NCI-H69 (cell line): ENCODE data around the gene POLR2H.
"Not testable (repeated sequence)": the region's sequence is repeated elsewhere in the genome, so short reads cannot be mapped to it uniquely, and the experiment has no call there.

ENCODE experiments used
- DNase-seq: peaks from one replicate; lab custom pipeline; 2025; lab: John Stamatoyannopoulos, UW

The POLR2H gene

GRCh38 chr3:184335661-184336546, 25.6 kb upstream of the POLR2H start:
- peak; percentile 91 for DNase-seq

GRCh38 chr3:184336547-184337398, 24.7 kb upstream of the POLR2H start:
- peak; percentile 65 for DNase-seq

DNA sequence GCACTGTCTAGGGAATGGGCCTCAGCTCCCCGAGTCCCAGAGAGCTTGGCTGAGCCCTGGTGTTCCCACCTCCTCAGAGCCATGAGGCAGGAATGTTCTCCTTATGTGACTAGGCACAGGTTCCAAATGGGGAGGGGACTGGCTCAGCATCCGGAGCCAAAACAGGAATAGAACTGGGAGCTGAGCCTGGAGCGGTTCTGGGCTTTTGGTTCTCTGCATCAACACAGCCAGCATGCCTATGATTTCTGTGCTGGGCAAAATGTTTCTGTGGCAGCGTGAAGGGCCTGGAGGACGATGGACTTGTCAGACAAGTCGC, 24.2 kb upstream of the POLR2H start, which contains the start of gene FAM131A:
FAM131A (plus strand) TSS at position 202 of the 316 bp plus-strand sequence; CDS start at position 233, 31 bp downstream.
- DNase-seq, result peak; percentile 42

DNA sequence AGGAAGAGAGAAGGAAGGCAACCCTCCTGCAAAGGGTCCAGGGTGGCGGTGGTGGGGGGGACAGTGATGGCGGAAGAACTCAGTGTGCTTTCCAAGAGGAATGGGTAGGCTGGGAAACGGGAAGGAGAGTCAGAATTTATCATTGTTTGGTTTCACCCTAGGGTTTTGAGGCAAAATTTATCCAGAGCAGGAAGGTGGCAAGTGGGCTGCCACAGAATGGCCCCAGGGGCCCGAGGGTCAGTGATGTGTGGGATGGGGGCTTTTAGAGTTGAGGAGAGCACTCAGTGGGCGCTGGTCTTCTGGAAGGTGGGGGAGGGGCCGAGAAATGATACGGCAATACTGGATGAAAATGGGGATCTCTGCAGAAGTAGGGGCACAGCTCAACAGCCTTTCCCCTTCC, 23.5 kb upstream of the POLR2H start:
- no peak for DNase-seq

GRCh38 chr3:184338511-184338945, 23.0 kb upstream of the POLR2H start:
- DNase-seq, result peak; percentile 99

DNA sequence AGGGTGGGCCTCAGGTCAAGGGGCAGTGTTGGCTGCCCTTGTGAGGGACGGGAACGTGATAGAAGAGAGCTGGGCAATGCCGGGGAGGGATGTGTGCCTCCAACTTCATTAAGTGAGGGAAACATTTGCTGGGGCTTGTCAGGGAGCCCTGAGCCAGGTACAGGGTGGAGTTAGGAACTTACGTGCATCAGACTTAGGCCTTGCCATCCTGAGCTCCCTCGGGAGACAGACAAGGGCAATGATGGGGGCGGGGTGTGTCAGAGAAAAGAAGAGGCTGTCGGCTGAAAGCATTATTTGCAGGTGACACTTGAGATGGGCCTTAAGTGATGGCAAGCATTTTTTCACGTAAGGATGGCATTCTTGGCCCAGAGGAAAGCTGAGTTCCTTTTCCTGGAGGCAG, 22.5 kb upstream of the POLR2H start:
- peak; percentile 81 for DNase-seq

DNA sequence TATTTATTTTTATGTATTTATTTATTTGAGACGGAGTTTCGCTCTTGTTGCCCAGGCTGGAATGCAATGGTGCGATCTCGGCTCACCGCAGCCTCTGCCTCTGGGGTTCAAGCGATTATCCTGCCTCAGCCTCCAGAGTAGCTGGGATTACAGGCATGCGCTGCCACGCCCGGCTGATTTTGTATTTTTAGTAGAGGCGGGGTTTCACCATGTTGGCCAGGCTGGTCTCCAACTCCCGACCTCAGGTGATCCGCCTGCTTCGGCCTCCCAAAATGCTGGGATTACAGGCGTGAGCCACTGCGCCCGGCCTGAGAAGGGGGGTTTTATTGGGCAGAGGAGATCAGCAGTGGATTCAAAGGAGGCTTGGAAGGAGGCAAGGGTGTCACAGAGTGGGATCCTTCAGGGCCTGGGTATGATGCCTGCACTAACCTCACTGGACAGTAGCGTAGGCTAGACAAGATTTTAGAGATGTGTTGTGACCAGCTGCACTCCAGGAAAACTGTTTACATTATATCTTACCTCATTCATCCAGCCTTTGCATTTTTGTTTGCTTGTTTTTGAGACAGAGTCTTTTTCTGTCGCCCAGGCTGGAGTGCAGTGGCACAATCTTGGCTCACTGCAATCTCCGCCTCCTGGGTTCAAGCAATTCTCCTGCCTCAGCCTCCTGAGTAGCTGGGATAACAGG, 21.9 kb upstream of the POLR2H start:
- not testable (repeated sequence) for DNase-seq

DNA sequence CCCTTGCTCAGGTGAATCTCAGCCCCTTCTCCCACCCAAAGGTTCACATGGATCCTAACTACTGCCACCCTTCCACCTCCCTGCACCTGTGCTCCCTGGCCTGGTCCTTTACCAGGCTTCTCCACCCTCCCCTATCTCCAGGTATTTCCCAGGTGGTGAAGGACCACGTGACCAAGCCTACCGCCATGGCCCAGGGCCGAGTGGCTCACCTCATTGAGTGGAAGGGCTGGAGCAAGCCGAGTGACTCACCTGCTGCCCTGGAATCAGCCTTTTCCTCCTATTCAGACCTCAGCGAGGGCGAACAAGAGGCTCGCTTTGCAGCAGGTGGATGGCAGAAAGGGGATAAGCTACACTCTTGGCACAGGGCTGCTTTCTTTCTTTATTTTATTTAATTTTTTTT, 19.6 kb upstream of the POLR2H start:
- DNase-seq, result no peak

- DNase-seq, result no peak
These were observed 18.2 kb upstream of the POLR2H start for GRCh38 chr3:184343200-184343876.

DNA sequence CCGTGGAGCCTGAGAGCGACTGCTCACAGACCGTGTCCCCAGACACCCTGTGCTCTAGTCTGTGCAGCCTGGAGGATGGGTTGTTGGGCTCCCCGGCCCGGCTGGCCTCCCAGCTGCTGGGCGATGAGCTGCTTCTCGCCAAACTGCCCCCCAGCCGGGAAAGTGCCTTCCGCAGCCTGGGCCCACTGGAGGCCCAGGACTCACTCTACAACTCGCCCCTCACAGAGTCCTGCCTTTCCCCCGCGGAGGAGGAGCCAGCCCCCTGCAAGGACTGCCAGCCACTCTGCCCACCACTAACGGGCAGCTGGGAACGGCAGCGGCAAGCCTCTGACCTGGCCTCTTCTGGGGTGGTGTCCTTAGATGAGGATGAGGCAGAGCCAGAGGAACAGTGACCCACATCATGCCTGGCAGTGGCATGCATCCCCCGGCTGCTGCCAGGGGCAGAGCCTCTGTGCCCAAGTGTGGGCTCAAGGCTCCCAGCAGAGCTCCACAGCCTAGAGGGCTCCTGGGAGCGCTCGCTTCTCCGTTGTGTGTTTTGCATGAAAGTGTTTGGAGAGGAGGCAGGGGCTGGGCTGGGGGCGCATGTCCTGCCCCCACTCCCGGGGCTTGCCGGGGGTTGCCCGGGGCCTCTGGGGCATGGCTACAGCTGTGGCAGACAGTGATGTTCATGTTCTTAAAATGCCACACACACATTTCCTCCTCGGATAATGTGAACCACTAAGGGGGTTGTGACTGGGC, 16.8 kb upstream of the POLR2H start:
- no peak for DNase-seq

DNA sequence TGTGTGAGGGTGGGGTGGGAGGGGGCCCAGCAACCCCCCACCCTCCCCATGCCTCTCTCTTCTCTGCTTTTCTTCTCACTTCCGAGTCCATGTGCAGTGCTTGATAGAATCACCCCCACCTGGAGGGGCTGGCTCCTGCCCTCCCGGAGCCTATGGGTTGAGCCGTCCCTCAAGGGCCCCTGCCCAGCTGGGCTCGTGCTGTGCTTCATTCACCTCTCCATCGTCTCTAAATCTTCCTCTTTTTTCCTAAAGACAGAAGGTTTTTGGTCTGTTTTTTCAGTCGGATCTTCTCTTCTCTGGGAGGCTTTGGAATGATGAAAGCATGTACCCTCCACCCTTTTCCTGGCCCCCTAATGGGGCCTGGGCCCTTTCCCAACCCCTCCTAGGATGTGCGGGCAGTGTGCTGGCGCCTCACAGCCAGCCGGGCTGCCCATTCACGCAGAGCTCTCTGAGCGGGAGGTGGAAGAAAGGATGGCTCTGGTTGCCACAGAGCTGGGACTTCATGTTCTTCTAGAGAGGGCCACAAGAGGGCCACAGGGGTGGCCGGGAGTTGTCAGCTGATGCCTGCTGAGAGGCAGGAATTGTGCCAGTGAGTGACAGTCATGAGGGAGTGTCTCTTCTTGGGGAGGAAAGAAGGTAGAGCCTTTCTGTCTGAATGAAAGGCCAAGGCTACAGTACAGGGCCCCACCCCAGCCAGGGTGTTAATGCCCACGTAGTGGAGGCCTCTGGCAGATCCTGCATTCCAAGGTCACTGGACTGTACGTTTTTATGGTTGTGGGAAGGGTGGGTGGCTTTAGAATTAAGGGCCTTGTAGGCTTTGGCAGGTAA, 16.0 kb upstream of the POLR2H start:
- DNase-seq, result peak; percentile 78

DNA sequence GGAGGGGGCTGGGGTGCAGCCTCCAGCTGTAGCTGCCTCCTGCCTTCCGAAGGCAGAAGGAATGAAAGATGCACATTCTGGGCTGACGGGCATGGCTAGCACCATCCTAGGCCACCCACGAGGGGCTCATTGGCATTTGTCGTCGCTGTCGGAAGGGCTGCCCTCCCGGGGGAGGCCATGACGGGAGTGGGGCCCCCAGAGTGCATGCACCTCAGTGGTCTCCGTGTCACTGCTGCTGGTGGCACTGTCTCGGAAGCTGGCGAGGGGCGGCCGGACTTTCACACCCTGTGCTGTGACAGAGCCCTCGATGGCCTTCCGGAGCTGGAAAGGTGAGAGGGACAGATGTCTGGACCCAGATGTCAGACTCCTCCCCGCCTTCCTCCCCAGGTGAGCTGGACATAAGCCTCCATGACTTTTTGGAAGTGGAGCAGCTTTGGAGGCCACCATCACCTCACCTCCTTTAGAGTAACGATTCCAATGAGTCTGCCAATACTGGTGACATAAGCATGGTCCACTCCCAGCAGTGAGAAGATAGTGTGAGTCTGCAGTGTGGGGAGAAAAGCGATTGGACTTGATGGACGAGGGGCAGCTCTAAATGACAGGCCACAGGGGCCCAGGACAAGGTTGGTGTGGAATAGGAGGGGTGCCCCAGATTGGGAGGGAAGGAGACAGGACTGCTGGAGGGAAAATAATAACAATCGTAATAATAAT, 14.9 kb upstream of the POLR2H start:
- no peak for DNase-seq

DNA sequence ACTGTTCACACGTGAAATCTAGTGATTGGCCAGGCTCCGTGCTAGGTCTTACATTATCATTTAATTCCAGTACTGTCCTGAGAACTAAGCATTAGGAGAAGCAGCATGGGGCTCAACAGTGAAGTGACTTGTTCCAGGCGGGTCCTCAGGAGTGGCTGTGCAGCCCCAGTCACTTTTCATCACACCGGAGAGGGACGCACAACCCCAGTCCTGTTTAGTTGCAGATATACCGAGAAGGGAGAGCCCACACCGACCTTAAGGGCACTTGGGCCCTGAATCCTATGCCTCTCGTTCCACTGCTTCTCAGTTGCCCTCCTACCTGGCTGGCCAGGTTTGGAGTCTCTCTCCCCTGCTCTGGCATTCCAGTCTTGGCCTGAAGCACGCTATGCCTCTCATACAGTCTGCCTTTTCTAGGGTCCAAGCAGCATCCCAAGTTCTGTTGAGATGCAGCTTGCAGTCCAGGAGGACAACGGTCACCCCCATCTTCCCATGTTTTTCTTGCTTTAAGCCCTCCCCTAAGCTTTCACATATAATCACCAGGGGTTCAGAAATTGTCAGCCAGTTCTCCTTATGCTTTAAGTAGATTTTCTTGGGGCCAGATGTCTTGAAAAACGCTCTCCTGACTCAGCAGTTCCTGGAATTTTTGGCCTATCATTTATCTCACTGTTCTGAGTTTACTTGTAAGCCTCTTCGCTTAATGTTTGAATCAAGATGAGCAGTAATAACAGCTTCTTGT, 14.0 kb upstream of the POLR2H start:
- no peak for DNase-seq

- DNase-seq, result no peak
These were observed 13.5 kb upstream of the POLR2H start for GRCh38 chr3:184348057-184348382.

DNA sequence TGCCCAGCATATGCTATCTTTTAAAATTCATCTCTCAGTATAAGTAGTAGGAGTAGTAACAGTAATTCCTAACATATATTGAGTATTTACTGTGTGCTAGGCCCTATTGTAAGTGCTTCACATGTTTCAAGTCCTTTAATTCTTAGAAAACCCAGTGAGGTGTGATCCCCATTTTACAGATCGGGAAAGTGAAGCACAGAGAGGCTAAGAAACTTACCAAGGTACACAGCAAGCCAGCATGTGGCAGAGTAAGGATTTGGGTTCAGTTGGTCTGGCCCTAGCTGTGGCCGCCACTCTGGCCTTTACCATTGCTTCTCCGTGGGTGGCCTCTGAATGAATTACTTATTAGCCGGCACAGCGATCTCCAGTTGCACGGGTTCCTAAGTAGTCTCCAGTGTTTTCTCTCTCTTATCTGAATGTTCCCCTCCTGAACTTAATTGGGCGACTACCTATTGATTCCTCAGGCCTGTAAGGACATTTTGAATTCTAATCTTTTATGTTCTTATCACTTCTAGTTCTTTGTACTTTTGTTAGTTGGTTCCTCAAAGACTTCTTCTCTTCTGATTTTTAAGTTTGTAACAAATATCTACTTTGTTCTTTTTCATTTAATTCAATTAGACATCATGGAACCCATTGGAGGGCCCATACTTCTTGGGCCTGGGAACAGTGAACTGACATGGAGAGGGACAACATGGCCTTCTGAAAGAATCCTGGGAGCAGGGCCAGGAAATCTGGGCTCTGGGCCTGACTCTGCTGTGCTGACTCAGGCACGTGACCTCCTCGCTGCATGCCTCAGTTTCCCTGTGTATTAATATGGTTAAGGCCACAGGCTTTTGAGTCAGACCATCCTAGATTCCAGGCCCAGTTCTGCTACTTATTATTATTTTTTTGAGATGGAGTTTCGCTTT, 11.7 kb upstream of the POLR2H start:
- no peak for DNase-seq

- DNase-seq, result no peak
These were observed 10.9 kb upstream of the POLR2H start for GRCh38 chr3:184350618-184351017.

DNA sequence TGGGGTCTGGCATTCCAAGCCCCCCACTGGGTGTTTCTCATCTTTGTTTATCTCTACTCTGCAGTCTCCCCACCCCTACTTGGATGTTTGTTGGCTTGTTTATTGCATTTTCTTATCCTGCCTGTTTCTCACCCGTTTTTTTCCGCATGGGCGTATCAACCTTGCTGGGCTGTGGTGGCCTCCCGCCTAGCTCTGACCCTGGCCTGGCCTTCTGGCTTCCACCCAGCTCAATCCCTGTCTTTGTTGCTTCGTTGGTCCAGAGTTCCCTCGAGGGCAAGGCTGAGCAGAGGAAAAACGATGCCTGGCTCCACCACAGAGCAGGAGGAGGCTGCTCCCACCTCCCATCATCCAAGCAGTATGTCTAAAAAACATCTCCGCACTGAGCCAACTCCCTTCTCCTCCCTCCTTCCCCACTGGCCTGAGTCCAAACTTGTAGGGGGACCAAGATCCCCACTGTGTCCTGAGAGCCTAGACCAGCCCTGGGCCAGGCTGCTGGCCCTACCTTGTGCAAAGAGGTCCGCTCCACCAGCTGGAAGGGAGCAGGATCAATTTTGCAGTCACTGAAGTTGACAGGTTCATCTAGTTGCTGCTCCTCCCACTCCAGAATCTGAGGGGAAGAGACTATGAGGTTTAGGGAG, 9.9 kb upstream of the POLR2H start:
- DNase-seq, result no peak
